ENCODE measurements around the gene KLHL2. TPM values are rescaled to one million over a fixed set of nuclear protein-coding genes. Genes with fewer than 3 reads are reported as not detected.
"Not testable (repeated sequence)": the region's sequence is repeated elsewhere in the genome, so short reads cannot be mapped to it uniquely, and the experiment has no call there.

KLHL2 gene
- total RNA-seq, 2 experiments from 2014 or later: 35.8 to 37.7 TPM

- peak overlapping the region; percentile 21 for H3K4me3 Mint-ChIP-seq
- POLR2A ChIA-PET: interaction anchor here (0.7 kb wide), 1 partner anchor 51 kb away, joined by 3 read pairs; no protein-coding TSS in a partner anchor
- H3K27me3 Mint-ChIP-seq: no peaks in the 10 kb centered on the region
- no peak for ATAC-seq (ENCODE audit: low read depth)
- H3K9me3 Mint-ChIP-seq: no peaks in the 10 kb centered on the region
- no peak for DNase-seq
- peaks cover 24% of the 10 kb centered on the region for H3K4me1 Mint-ChIP-seq
- peaks cover 25% of the 10 kb centered on the region for H3K36me3 Mint-ChIP-seq
- peak overlapping the region; percentile 67 for H3K27ac Mint-ChIP-seq
Observed at GRCh38 chr4:165325732-165326512, 118.6 kb downstream of the KLHL2 start.

DNA sequence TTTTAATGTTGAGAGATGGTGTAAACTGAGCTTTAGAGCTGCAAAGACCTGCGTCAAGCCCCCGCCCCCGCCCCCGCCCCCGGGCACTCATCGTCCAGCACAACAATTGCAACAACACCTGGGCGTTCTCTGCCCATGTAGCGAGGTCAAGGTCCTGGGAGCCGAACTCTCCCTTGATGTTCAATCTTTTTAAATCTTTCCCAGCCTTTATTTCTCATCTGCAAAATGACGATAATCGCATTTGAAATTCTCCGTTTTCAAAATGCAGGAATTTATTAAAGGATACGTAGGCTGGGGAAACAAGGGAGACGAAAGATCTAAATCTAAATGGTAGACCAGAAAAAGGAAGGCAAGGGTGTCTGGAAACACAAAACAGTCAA is 119.5 kb downstream of the KLHL2 start:
- POLR2A ChIA-PET: interaction anchor here (0.9 to 1.3 kb wide), 3 partner anchors 67 to 214 kb away, joined by 3 to 5 read pairs (median 4); partner anchors contain the start of gene TMEM192
- no peak for ATAC-seq (ENCODE audit: low read depth)
- H3K27me3 Mint-ChIP-seq: no peaks in the 10 kb centered on the region
- no peak for DNase-seq
- H3K36me3 Mint-ChIP-seq: peaks cover 26% of the 10 kb centered on the region
- no peak overlapping the region for H3K4me3 Mint-ChIP-seq
- H3K9me3 Mint-ChIP-seq: no peaks in the 10 kb centered on the region
- H3K27ac Mint-ChIP-seq: no peak overlapping the region
- peaks cover 30% of the 10 kb centered on the region for H3K4me1 Mint-ChIP-seq

DNA sequence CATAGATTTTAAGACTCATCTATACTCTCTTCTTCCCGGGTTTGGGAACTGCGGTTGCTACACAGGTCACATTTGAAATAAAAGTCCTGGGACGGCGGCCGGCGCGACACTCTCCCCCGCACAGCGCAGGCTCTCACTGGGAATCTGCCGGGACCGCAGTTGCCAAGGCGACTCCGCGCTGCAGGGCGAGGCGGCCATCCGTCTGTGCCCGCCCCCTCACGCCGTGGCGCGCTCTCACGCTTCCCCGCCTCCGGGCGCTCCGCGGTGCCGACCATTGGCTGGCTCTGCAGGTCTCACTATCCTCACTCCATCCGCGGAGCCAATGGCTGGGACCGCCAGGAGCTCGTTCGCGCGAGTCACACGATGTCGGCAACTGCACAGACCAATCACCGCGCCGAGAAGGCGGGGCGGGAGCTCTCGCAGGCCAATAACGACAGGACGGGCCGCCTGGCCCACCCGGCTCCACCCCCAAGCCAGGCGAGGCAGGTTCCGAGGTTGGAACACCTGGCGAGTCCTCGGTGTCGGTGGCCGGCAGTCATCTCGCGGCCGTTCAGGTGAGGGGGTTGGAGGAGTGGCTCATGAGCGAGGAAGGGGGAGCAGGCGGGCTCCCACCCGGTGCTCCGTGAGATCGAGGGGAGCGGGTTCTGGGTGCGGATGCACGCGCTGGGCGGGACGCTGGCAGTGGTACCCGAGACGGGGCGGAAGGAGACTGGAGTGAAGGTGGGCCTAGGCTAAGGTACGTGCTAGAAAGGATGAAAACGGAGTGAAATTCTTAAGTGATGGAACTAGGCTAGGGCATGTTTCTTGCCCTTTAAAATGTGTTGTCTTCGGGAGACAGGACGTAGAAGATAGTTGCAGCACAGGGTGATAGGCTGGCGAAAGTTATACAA is 120.1 kb downstream of the KLHL2 start, which contains the start of gene MSMO1:
TSS of gene MSMO1 (plus strand) at position 459 of the 890 bp plus-strand sequence. CDS start 5,702 bp downstream, outside the sequence.
- peaks cover 29% of the 10 kb centered on the region for H3K36me3 Mint-ChIP-seq
- no peaks in the 10 kb centered on the region for H3K9me3 Mint-ChIP-seq
- no peak within 1 kb of the TSS for H3K27ac Mint-ChIP-seq
- DNase-seq: peak; percentile 96
- H3K27me3 Mint-ChIP-seq: no peaks in the 10 kb centered on the region
- ATAC-seq (ENCODE audit: low read depth): peak; percentile 99
- H3K4me3 Mint-ChIP-seq: no peak within 1 kb of the TSS
- POLR2A ChIA-PET: interaction anchor here (0.6 to 1.3 kb wide), 5 partner anchors 15 to 215 kb away, joined by 3 to 5 read pairs (median 4); partner anchors contain the start of gene TMEM192
- peaks cover 37% of the 10 kb centered on the region for H3K4me1 Mint-ChIP-seq

- no peak for ATAC-seq (ENCODE audit: low read depth)
- H3K9me3 Mint-ChIP-seq: no peaks in the 10 kb centered on the region
- H3K27ac Mint-ChIP-seq: no peak overlapping the region
- H3K36me3 Mint-ChIP-seq: peaks cover 28% of the 10 kb centered on the region
- H3K4me3 Mint-ChIP-seq: no peak overlapping the region
- peaks cover 40% of the 10 kb centered on the region for H3K4me1 Mint-ChIP-seq
- DNase-seq: no peak
- no peaks in the 10 kb centered on the region for H3K27me3 Mint-ChIP-seq
- POLR2A ChIA-PET: interaction anchor here (1.0 to 1.1 kb wide), 2 partner anchors 14 to 215 kb away, joined by 3 to 4 read pairs; partner anchors contain the start of gene TMEM192
Observed at GRCh38 chr4:165328101-165328425, 120.7 kb downstream of the KLHL2 start.

DNA sequence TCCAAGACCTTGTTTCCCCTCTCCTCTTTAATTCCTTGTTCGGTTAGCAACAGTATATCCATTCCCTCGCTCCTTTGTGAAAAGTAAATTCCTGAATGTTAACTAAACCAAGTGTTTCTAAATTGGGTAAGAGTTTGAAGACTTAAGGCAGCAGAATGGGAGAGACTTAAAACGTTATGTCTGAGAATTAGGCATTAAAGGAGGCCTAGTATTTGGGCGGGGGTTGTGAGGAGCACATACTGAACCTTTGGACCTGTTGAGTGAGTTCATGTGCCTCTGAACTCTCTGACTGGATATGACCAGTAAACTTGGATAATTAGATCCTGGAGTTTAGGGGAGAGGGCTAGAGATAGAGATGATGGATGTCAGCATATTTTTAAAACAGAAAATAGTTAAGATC is 121.3 kb downstream of the KLHL2 start:
- ATAC-seq (ENCODE audit: low read depth): no peak
- Mint-ChIP-seq H3K36me3 (peaks cover 24% of the 10 kb centered on the region), H3K9me3 (no peaks in the 10 kb centered on the region), H3K27me3 (no peaks in the 10 kb centered on the region), H3K4me3 (no peak overlapping the region), H3K27ac (no peak overlapping the region), H3K4me1 (peaks cover 40% of the 10 kb centered on the region)
- no peak for DNase-seq
- POLR2A ChIA-PET: no interaction called here

GRCh38 chr4:165330071-165330470 is 122.7 kb downstream of the KLHL2 start:
- Mint-ChIP-seq H3K36me3 (peaks cover 17% of the 10 kb centered on the region), H3K27ac (no peak overlapping the region), H3K4me1 (peaks cover 44% of the 10 kb centered on the region), H3K4me3 (peak overlapping the region; percentile 41), H3K27me3 (no peaks in the 10 kb centered on the region), H3K9me3 (no peaks in the 10 kb centered on the region)
- DNase-seq: no peak
- ATAC-seq (ENCODE audit: low read depth): no peak
- POLR2A ChIA-PET: no interaction called here

GRCh38 chr4:165330666-165331065 is 123.3 kb downstream of the KLHL2 start:
- POLR2A ChIA-PET: no interaction called here
- peaks cover 41% of the 10 kb centered on the region for H3K4me1 Mint-ChIP-seq

GRCh38 chr4:165331359-165331758 is 124.0 kb downstream of the KLHL2 start:
- POLR2A ChIA-PET: no interaction called here
- peaks cover 14% of the 10 kb centered on the region for H3K36me3 Mint-ChIP-seq
- H3K4me3 Mint-ChIP-seq: peak overlapping the region; percentile 58

More at GRCh38 chr4:165330666-165331065, 123.3 kb downstream of the KLHL2 start:
- Mint-ChIP-seq H3K27ac (peak overlapping the region; percentile 8), H3K36me3 (peaks cover 13% of the 10 kb centered on the region), H3K27me3 (no peaks in the 10 kb centered on the region), H3K9me3 (no peaks in the 10 kb centered on the region), H3K4me3 (peak overlapping the region; percentile 41)
- ATAC-seq (ENCODE audit: low read depth): no peak
- DNase-seq: no peak

GRCh38 chr4:165331823-165332222 is 124.5 kb downstream of the KLHL2 start:
- H3K9me3 Mint-ChIP-seq: no peaks in the 10 kb centered on the region
- peaks cover 38% of the 10 kb centered on the region for H3K4me1 Mint-ChIP-seq
- DNase-seq (no peak), ATAC-seq (ENCODE audit: low read depth) (no peak)
- H3K27ac Mint-ChIP-seq: no peak overlapping the region
- peak overlapping the region; percentile 55 for H3K4me3 Mint-ChIP-seq
- peaks cover 19% of the 10 kb centered on the region for H3K36me3 Mint-ChIP-seq
- H3K27me3 Mint-ChIP-seq: no peaks in the 10 kb centered on the region
- POLR2A ChIA-PET: no interaction called here

More at GRCh38 chr4:165331359-165331758, 124.0 kb downstream of the KLHL2 start:
- peaks cover 35% of the 10 kb centered on the region for H3K4me1 Mint-ChIP-seq
- H3K9me3 Mint-ChIP-seq: no peaks in the 10 kb centered on the region
- H3K27me3 Mint-ChIP-seq: no peaks in the 10 kb centered on the region
- DNase-seq: no peak
- no peak for ATAC-seq (ENCODE audit: low read depth)
- peak overlapping the region; percentile 31 for H3K27ac Mint-ChIP-seq

- H3K27me3 Mint-ChIP-seq: no peaks in the 10 kb centered on the region
Observed at GRCh38 chr4:165332502-165332901, 125.1 kb downstream of the KLHL2 start.

GRCh38 chr4:165335163-165335703 is 127.9 kb downstream of the KLHL2 start:
- no peak overlapping the region for H3K4me3 Mint-ChIP-seq
- H3K9me3 Mint-ChIP-seq: no peaks in the 10 kb centered on the region
- H3K27ac Mint-ChIP-seq: no peak overlapping the region
- ATAC-seq (ENCODE audit: low read depth) (no peak), DNase-seq (no peak)
- H3K27me3 Mint-ChIP-seq: no peaks in the 10 kb centered on the region
- H3K36me3 Mint-ChIP-seq: peaks cover 24% of the 10 kb centered on the region
- peaks cover 38% of the 10 kb centered on the region for H3K4me1 Mint-ChIP-seq
- POLR2A ChIA-PET: interaction anchor here (0.6 kb wide), 1 partner anchor 103 kb away, joined by 3 read pairs; no protein-coding TSS in a partner anchor

More at GRCh38 chr4:165332502-165332901, 125.1 kb downstream of the KLHL2 start:
- Mint-ChIP-seq H3K27ac (no peak overlapping the region), H3K4me1 (peaks cover 42% of the 10 kb centered on the region), H3K4me3 (peak overlapping the region; percentile 55), H3K36me3 (peaks cover 21% of the 10 kb centered on the region), H3K9me3 (no peaks in the 10 kb centered on the region)
- DNase-seq (no peak), ATAC-seq (ENCODE audit: low read depth) (no peak)
- POLR2A ChIA-PET: no interaction called here

- ATAC-seq (ENCODE audit: low read depth) (no peak), DNase-seq (no peak)
- Mint-ChIP-seq H3K36me3 (peaks cover 17% of the 10 kb centered on the region), H3K4me1 (peaks cover 26% of the 10 kb centered on the region), H3K27ac (no peak overlapping the region), H3K4me3 (no peak overlapping the region), H3K9me3 (no peaks in the 10 kb centered on the region), H3K27me3 (no peaks in the 10 kb centered on the region)
- POLR2A ChIA-PET: no interaction called here
Observed at GRCh38 chr4:165336743-165337142, 129.4 kb downstream of the KLHL2 start.

- DNase-seq; H3K9me3 Mint-ChIP-seq; H3K36me3 Mint-ChIP-seq; ATAC-seq (ENCODE audit: low read depth); H3K4me1 Mint-ChIP-seq; H3K27ac Mint-ChIP-seq; H3K27me3 Mint-ChIP-seq; H3K4me3 Mint-ChIP-seq: not testable (repeated sequence)
- POLR2A ChIA-PET: interaction anchor here (1.4 kb wide), 1 partner anchor 15 kb away, joined by 4 read pairs; the partner anchor contains the start of gene MSMO1
Observed at GRCh38 chr4:165342340-165342739, 135.0 kb downstream of the KLHL2 start.

Data from activated naive CD8-positive, alpha-beta T cell treated with anti-CD3 and anti-CD28 coated beads, Interleukin-2, amount 10 ng/mL, durations not matched to agents 7 days and 5 days (primary cell).